Activated CD4-positive, alpha-beta T cell treated with anti-CD3 and anti-CD28 coated beads for 4 hours (primary cell): ENCODE measurements around the gene CALHM1.
A peak's percentile ranks its signal among the peaks of the same experiment; 100 is the strongest.
"Not testable (repeated sequence)": the region's sequence is repeated elsewhere in the genome, so short reads cannot be mapped to it uniquely, and the experiment has no call there.

Experiments
- DNase-seq, 2 donors: peaks; one replicate each; pipeline ENCODE4 v3.0.0-alpha.2; 2020

CALHM1 gene

DNA sequence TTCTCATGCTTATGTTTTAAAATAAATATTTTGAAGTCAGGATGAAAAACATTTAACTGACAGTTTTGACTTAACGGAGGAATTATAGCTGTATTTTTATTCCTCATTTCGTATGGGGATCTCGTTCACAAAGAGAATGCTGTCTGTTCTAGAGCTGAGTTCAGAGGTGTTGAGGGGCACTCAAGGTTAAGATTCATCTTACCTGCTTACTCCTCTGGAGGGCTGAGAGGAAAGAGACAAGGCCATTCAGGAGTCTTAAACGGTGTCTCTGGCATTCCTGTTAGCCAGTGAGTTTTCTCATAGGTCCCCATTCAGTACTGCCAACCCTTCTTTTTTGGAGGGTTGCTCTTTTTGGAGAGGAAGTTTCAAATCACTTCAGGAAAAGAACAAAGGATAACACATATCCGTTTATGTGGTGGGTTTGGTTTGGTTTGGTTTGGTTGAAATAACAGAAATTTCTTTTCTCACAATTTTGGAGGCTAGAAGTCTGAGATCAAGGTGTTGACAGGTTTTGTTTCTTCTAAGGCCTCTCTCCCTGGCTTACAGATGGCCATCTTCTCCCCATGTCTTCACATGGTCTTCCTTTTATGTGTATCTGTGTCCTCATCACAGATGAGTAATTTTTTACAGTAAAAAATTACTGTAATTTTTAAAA, 29.6 kb downstream of the CALHM1 start:
- DNase-seq, result no peak

DNA sequence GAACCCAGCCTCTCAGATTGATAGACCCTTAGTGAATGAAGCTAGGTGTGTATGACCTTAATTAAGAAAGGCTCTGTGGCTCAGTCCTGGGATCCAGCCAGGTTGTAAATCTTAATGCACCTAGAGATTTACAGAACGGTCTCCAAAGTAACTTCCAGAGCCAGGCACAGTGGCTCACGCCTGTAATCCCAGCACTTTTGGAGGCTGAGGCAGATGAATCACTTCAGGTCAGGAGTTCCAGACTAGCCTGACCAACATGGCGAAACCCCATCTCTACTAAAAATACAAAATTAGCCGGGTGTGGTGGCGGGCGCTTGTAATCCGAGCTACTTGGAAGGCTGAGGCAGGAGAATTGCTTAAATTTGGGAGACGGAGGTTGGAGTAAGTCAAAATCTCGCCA, 30.8 kb downstream of the CALHM1 start:
- DNase-seq, result no peak

- DNase-seq, result no peak
Measured at GRCh38 chr10:103423748-103424147, 35.0 kb downstream of the CALHM1 start.

- DNase-seq, result no peak
Measured at GRCh38 chr10:103419101-103419500, 39.6 kb downstream of the CALHM1 start.

GRCh38 chr10:103417601-103418000, 41.1 kb downstream of the CALHM1 start:
- DNase-seq, result no peak

- DNase-seq, result not testable (repeated sequence)
Measured at GRCh38 chr10:103417148-103417469, 41.6 kb downstream of the CALHM1 start.

DNA sequence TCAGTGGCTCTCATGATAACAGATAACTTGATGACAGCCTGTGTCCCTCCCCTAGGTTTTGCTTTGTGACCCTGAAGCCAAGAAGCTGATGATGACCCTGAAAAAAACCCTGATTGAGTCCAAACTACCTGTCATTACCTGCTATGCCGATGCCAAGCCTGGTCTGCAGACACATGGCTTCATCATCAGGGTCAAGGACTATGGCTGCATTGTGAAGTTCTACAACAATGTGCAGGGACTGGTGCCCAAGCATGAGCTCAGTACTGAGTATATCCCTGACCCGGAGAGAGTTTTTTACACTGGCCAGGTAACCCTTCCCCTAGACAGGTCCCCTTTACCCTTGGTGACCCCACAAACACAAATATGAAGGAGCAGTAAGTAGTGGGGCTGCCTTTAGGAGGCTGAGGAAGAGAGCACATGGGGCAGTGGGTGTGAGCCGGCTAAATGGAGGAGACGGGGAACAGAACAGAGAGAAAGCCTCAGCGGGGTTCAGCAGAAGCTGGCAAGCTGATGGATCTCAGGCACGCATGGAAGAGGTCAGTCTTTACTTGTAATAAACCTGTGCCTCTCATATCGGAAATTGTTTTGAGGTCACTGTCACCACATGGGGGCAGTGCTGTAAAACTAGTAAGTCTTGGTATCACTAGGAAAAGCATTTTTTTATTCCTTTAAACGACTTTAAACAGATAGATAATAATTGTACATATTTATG, 42.1 kb downstream of the CALHM1 start:
- DNase-seq, result peak; percentile 38 to 65

- no peak for DNase-seq
Measured at GRCh38 chr10:103415581-103415980, 43.1 kb downstream of the CALHM1 start.

DNA sequence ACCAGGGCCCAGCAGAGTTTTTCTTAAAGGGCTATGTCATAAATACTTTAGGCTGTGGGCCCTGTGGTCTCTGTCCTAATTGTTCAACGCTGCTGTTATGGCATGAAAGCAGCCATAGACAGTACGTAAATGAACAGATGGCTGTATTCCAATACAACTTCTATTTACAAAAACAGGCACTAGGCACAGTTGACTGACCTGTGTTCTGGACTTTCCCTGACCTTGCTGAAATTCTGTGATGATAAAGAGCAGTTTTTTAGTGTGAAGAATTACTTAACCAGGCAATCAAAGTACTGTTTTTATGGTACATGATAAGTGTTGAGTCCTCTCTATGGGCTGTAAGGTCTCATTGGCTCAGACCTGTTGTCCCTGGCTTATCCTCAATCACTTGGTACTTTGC, 45.1 kb downstream of the CALHM1 start:
- no peak for DNase-seq
